T-helper 1 cell treated with Interleukin-12 subunit alpha and Interleukin-12 subunit beta and Interleukin-4 antibody, amounts not matched to agents 30 μg/mL and 1 μg/mL, for 36 hours (primary cell): ENCODE results near the gene PTPRM.

Source experiments
- H3K27ac Mint-ChIP-seq: one replicate; pipeline ENCODE4 v1.8.0; 2021; ENCODE audit warnings: mild to moderate bottlenecking, mixed read lengths
- H3K27me3 Mint-ChIP-seq: one replicate; pipeline ENCODE4 v1.8.0; 2021; ENCODE audit warnings: low read depth, mixed read lengths
- H3K36me3 Mint-ChIP-seq: one replicate; pipeline ENCODE4 v1.8.0; 2021; ENCODE audit warnings: low read depth, mixed read lengths
- H3K4me1 Mint-ChIP-seq: one replicate; pipeline ENCODE4 v1.8.0; 2021; ENCODE audit warnings: low read depth, mixed read lengths
- H3K4me3 Mint-ChIP-seq: one replicate; pipeline ENCODE4 v1.8.0; 2021; ENCODE audit warnings: mild to moderate bottlenecking, moderate library complexity, mixed read lengths
- H3K9me3 Mint-ChIP-seq: one replicate; pipeline ENCODE4 v1.8.0; 2021; ENCODE audit warnings: mixed read lengths

The PTPRM gene

DNA sequence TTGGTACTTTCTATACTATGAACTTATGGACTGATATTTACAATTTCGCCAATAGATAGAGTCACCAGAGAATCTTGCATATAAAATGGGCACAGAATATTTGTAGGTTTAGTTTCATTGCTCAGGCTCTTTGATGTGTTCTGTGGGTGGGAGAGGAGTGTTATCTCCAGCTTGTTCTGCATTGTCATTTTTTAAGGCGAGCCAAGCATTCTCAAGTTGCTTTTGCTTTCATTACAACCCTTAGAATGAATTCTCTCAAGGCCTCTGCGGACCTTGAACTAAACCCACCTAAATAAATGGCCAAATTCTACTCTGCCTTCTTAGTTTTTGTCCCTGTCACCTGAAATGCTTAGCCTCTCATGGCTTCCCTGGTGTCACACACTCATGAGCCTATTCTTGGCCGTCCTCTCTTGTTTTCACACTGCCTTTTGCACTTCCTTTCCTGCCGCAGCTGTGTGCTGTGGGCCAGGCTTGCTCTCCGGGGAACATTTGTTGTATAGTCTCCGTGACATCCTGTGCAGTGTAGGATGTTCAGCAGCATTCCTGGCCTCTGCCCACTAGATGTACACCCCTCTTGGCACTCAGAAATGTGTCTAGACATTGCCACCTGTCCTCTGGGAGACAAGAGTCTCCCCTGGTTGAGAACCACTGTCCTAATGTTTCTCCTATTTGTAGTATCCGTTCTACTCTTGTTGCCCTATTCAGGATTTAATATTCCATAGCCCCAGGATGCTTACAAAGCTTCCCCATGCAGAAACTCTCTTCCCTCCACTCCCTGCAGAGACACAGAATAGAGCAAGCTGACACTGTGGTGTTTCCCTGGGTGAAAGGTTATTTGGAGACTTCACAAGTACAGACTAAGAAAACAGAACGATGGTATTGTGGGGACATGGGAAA is 255.6 kb downstream of the PTPRM start:
- H3K4me1 Mint-ChIP-seq: no peaks in the 10 kb centered on the region
- no peak overlapping the region for H3K4me3 Mint-ChIP-seq
- no peaks in the 10 kb centered on the region for H3K36me3 Mint-ChIP-seq
- H3K27me3 Mint-ChIP-seq: no peaks in the 10 kb centered on the region
- no peaks in the 10 kb centered on the region for H3K9me3 Mint-ChIP-seq
- H3K27ac Mint-ChIP-seq: no peak overlapping the region

DNA sequence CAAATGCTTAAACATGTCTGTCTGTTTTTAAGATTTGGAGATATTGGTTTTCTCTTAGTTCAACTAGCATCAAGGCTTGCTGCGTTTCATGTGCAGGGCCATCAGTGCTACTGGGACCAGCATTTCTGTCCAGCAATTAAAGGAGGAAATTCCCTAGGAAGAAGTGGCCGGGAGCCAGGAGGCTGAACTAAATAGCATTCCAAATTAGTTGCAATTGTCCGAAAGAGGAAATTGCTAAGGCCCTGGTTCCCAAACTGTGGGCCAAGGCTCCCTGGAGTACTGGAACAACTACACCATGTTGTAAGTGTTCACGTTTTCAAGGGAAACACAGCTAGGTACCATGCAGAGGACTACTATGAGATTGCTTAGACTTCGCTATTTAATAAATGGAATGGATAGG is 257.9 kb downstream of the PTPRM start:
- H3K4me1 Mint-ChIP-seq: no peaks in the 10 kb centered on the region
- no peak overlapping the region for H3K27ac Mint-ChIP-seq
- H3K36me3 Mint-ChIP-seq: no peaks in the 10 kb centered on the region
- no peak overlapping the region for H3K4me3 Mint-ChIP-seq
- no peaks in the 10 kb centered on the region for H3K27me3 Mint-ChIP-seq
- H3K9me3 Mint-ChIP-seq: no peaks in the 10 kb centered on the region

DNA sequence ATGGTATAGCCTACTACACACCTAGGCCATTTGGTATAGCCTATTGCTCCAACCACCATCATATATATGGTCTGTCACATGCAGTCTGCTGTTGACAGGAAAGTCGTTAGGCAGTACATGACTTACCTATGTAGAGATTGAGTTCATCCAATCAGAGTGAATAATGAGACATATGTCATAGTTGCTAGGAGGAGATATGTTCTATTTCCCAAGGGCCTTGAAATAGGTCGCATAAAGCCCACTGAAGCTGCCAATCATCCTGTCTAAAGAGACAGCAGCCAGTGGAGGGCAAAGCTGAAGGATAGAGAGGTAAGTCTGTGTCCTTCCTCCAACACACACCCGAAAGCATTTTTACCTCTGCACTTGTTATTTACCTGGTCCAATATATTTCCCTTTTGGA is 263.4 kb downstream of the PTPRM start:
- Mint-ChIP-seq H3K4me3 (no peak overlapping the region), H3K9me3 (peaks cover 4% of the 10 kb centered on the region), H3K4me1 (no peaks in the 10 kb centered on the region), H3K27me3 (no peaks in the 10 kb centered on the region), H3K36me3 (no peaks in the 10 kb centered on the region), H3K27ac (no peak overlapping the region)

DNA sequence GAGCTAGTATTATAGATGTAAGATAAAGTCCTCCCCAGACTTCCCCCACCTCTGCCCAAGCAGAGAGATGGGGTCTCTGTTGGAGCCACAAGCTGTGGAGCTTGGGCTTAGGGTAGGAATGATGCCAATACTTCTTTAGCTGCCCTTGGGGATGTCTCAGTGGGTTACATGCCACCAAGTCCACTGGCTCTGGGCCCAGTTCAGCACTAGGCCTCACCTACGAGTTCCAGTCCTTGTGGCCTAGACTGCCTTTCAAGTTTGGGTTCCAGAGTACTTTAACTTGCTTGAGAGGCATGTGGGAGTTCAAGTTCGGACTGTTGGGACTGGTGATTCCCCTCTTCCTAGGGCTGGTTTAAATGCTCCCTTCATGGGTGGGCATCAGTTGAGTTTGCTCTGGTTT is 272.4 kb downstream of the PTPRM start:
- H3K9me3 Mint-ChIP-seq: peaks cover 20% of the 10 kb centered on the region
- no peaks in the 10 kb centered on the region for H3K4me1 Mint-ChIP-seq
- H3K27ac Mint-ChIP-seq: no peak overlapping the region
- no peaks in the 10 kb centered on the region for H3K36me3 Mint-ChIP-seq
- H3K27me3 Mint-ChIP-seq: no peaks in the 10 kb centered on the region
- no peak overlapping the region for H3K4me3 Mint-ChIP-seq

DNA sequence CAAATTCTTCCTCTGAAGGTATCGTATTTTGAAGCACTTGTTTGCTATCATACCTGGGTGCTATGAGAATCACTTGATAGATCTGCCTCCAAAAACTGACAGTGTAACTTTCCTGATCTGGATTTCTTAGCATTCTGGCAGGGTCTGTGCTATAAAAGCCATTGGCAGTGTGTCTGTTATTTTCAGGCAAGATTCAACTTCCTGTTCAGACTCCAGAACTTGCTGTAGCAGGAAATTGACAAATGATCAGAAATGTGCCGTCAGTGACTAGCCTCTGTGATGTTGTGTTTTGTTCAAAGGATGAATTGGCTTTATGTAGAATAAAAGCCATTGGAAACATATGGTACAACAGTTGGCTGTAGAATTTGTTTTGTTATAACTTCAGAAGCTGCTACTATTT is 273.3 kb downstream of the PTPRM start:
- H3K27ac Mint-ChIP-seq: no peak overlapping the region
- no peak overlapping the region for H3K4me3 Mint-ChIP-seq
- peaks cover 19% of the 10 kb centered on the region for H3K9me3 Mint-ChIP-seq
- no peaks in the 10 kb centered on the region for H3K27me3 Mint-ChIP-seq
- H3K36me3 Mint-ChIP-seq: no peaks in the 10 kb centered on the region
- H3K4me1 Mint-ChIP-seq: no peaks in the 10 kb centered on the region

DNA sequence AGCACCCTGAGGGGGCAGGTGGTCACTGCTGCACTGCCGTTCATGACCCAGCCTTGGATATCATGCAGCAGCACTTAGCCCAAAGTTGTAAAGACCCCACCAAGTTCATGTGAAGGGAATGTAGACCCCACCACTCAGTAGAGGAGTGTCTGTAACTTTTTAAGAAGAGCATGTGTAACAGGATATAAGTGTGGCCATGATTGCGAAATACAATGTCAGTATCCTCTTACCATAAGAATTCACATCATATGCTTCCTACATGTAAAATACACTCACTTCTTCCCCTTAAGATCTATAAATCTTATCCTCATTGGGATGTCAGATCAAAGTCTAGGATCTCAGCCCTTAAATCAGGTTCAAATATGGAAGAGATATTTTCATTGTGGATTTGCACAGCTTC is 276.9 kb downstream of the PTPRM start:
- H3K36me3 Mint-ChIP-seq: no peaks in the 10 kb centered on the region
- no peak overlapping the region for H3K4me3 Mint-ChIP-seq
- H3K9me3 Mint-ChIP-seq: peaks cover 14% of the 10 kb centered on the region
- H3K27ac Mint-ChIP-seq: no peak overlapping the region
- H3K27me3 Mint-ChIP-seq: no peaks in the 10 kb centered on the region
- H3K4me1 Mint-ChIP-seq: no peaks in the 10 kb centered on the region

DNA sequence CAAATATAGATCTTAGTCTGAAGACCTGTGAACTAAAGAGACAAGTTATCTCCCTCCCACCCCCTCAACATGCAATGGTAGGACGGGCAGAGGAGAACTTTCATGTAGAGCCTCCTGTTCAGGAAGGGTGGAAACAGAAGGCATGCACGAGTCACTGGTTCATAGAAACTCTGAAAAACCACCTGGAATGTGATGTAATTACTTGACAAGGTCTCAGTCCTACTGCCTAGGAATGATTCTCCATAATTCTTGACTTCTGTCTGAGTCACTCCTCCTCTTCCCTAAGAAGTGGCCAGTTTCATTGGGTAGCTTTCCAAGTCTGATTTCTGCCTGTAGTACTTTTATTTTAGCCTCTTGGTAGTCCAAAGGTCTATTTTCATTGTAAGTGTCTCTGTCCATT is 277.3 kb downstream of the PTPRM start:
- Mint-ChIP-seq H3K27me3 (no peaks in the 10 kb centered on the region), H3K4me3 (no peak overlapping the region), H3K4me1 (no peaks in the 10 kb centered on the region), H3K27ac (no peak overlapping the region), H3K36me3 (no peaks in the 10 kb centered on the region), H3K9me3 (peaks cover 14% of the 10 kb centered on the region)

DNA sequence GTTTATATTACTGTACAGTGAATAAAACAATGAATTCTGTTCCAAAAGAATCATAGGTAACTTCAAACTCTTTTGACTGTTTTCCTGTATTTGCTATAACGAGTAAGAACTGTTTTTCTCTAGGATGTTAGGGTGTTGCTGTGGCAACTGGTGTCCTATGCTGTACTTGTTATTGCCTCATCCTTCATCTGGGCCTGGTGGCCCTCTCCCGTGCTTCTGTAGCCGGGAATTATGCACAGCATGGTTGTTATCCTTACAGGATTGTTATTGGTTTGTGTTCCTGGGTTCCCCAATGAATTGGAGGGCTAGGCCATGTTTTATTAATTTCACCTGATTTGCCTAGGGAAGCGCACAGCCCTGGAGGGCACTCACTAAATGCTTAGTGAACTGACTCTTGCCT is 279.2 kb downstream of the PTPRM start:
- H3K9me3 Mint-ChIP-seq: peaks cover 18% of the 10 kb centered on the region
- no peaks in the 10 kb centered on the region for H3K36me3 Mint-ChIP-seq
- no peak overlapping the region for H3K27ac Mint-ChIP-seq
- no peaks in the 10 kb centered on the region for H3K4me1 Mint-ChIP-seq
- no peak overlapping the region for H3K4me3 Mint-ChIP-seq
- H3K27me3 Mint-ChIP-seq: no peaks in the 10 kb centered on the region

DNA sequence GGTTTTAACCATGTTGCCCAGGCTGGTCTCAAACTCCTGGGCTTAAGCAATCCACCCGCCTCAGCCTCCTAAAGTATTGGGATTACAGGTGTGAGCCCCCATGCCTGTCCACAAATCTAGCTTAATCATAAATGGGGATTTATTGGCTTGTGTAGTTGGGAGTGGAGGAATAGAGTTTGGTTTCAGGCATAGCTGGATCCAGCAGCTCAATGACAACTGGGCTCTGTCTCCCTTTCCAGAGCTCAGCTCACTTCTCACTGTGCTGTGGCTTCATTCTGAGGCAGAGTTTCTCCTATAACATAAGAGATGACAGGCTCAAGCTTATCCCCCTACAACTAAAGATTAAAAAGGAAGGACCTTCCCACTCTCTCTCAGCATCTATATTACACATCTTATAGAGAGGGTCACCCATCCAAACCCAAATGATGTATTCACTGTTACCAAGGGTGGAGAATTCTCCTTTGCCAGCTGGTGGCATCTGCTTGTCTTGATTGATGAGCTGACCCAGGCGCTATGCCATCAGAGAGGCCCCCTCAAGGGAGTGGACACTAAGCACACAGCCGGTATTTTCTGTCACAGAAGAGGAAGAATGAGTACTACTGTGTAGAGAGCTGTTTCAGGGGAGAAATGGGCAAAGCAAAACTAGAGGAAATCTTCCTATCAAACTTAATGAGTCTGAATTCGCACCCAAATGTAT is 280.4 kb downstream of the PTPRM start:
- no peak overlapping the region for H3K27ac Mint-ChIP-seq
- H3K4me3 Mint-ChIP-seq: no peak overlapping the region
- H3K27me3 Mint-ChIP-seq: no peaks in the 10 kb centered on the region
- no peaks in the 10 kb centered on the region for H3K4me1 Mint-ChIP-seq
- peaks cover 18% of the 10 kb centered on the region for H3K9me3 Mint-ChIP-seq
- H3K36me3 Mint-ChIP-seq: no peaks in the 10 kb centered on the region

DNA sequence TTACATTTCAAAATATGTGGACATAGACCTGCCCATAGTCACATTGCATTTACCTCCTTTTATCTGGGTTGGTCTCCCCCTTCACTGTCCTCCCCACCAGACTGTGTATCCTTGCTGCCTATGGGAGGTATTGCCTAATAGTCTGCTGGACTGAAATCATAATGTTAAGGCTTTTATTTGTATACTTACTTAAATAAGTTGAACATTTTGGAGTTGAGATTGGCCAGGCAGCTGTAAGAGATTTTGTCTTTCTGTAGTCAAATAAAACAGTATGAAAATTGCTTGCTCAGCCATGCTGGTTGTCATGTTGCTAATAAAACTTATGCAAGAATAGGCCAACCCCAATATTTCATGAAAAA is 280.9 kb downstream of the PTPRM start:
- Mint-ChIP-seq H3K27ac (no peak overlapping the region), H3K27me3 (no peaks in the 10 kb centered on the region), H3K36me3 (no peaks in the 10 kb centered on the region), H3K4me1 (no peaks in the 10 kb centered on the region), H3K4me3 (no peak overlapping the region), H3K9me3 (peaks cover 18% of the 10 kb centered on the region)

DNA sequence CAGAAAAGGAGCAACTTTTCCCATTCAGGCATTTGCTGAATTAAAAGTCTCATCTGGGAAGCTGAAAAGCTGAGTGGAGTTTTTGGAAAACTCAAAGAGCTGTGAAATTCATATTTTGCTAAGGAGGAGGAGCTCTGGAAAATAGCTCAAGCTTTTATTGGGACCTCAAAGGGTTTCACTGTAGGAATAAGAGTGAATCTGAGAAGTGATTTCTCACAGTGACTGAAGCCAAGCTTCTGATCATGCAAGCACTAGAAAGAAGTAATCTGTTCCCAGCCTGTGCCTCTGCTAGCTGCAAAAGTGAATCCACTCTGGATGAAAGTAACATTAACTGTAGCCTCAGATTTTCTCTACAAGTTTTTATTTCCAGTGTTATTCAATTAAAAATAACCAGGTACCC is 283.3 kb downstream of the PTPRM start:
- peaks cover 10% of the 10 kb centered on the region for H3K9me3 Mint-ChIP-seq
- no peak overlapping the region for H3K27ac Mint-ChIP-seq
- H3K4me3 Mint-ChIP-seq: no peak overlapping the region
- no peaks in the 10 kb centered on the region for H3K36me3 Mint-ChIP-seq
- no peaks in the 10 kb centered on the region for H3K4me1 Mint-ChIP-seq
- no peaks in the 10 kb centered on the region for H3K27me3 Mint-ChIP-seq

DNA sequence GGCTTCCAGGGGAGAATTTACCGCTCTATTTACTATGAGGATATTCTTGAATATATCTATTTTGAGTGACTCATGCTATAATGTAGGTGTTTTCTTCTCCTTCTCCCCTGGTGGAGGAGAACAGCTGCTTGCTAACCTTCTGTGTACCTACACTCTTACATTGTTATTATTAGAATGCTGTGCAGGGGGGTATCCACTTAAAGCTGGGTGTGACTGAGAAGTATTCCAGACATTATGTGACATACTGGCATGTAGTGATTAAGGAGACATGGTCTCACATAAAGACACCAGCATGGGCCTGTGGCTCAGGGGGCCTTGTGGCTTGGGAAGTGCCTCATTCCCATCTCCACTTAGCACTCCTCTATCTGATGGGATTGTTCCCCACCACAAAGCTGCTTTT is 287.9 kb downstream of the PTPRM start:
- H3K27ac Mint-ChIP-seq: no peak overlapping the region
- H3K27me3 Mint-ChIP-seq: no peaks in the 10 kb centered on the region
- no peaks in the 10 kb centered on the region for H3K4me1 Mint-ChIP-seq
- H3K4me3 Mint-ChIP-seq: no peak overlapping the region
- peaks cover 4% of the 10 kb centered on the region for H3K9me3 Mint-ChIP-seq
- no peaks in the 10 kb centered on the region for H3K36me3 Mint-ChIP-seq

DNA sequence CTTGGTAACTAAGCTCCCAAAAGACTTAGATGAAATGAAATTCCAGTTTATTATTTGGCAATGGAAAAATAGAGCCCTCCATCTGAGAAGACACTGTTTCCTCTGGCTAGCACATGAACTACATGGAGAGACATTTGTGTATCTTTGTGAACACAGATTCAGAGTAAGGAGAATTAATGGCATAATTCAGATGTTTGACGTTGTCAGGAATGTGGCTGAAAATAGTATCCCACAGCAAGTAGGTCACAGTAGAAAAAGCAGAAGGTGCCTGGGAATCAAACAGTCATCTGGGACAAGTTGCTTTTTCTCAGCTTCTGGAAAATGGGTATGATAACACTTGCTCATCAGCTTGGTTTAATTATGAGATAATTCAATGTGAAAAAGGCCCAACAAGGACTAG is 288.6 kb downstream of the PTPRM start:
- Mint-ChIP-seq H3K4me3 (no peak overlapping the region), H3K27ac (no peak overlapping the region), H3K27me3 (no peaks in the 10 kb centered on the region), H3K4me1 (no peaks in the 10 kb centered on the region), H3K9me3 (peaks cover 4% of the 10 kb centered on the region), H3K36me3 (no peaks in the 10 kb centered on the region)

DNA sequence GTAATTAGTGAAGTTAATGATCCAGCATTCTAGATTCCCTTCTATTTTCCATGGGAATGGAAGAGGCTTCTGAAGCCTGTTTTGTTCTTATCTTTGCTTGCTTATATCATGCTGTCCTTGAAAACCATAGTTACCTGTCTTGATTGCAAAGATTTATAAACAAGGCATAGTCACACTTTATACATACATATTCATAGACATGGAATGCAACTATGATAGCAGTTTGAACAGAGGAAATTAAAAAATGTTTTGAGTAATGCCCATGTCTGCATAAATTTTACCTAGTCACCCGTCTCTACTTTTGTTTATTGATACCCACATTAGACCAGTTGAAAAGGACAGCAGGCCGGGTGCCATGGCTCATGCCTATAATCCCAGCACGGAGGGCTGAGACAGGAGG is 289.0 kb downstream of the PTPRM start:
- H3K9me3 Mint-ChIP-seq: peaks cover under 1% of the 10 kb centered on the region
- no peak overlapping the region for H3K4me3 Mint-ChIP-seq
- no peaks in the 10 kb centered on the region for H3K36me3 Mint-ChIP-seq
- no peak overlapping the region for H3K27ac Mint-ChIP-seq
- H3K27me3 Mint-ChIP-seq: no peaks in the 10 kb centered on the region
- H3K4me1 Mint-ChIP-seq: no peaks in the 10 kb centered on the region

DNA sequence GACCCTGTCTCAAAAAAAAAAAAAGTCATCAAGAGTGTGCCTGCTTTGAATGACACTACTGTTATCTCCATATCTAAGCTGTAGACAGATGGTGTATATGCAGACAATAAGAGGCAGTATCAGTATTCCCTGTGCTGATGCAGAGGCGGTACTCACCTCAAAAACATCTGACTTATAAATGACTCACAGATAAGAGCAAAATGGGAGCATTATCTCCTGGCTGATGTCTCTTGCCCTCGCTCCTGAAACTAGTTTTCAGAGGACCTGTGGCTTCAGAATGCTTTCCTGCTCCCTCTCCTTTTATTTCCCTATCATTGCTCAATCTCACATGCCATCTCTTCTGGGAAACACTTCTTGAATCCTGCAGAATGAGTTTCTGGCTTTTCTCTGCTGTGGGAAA is 289.6 kb downstream of the PTPRM start:
- no peak overlapping the region for H3K27ac Mint-ChIP-seq
- H3K36me3 Mint-ChIP-seq: no peaks in the 10 kb centered on the region
- H3K4me1 Mint-ChIP-seq: no peaks in the 10 kb centered on the region
- H3K9me3 Mint-ChIP-seq: no peaks in the 10 kb centered on the region
- no peak overlapping the region for H3K4me3 Mint-ChIP-seq
- H3K27me3 Mint-ChIP-seq: no peaks in the 10 kb centered on the region
